NB4 (cell line): ENCODE results near the gene SPATA16.
"Not testable (repeated sequence)": the region's sequence is repeated elsewhere in the genome, so short reads cannot be mapped to it uniquely, and the experiment has no call there.

Experiments used
- DNase-seq: peaks from one replicate; pipeline ENCODE4 v3.0.0; 2010; ENCODE audit warnings: low read depth
- H3K4me3 ChIP-seq: one replicate; pipeline ENCODE4 v1.5.1; 2011; ENCODE audit warnings: mild to moderate bottlenecking, low read depth, low read length, moderate library complexity
- CTCF ChIP-seq: IDR thresholded peaks from one replicate; pipeline ENCODE4 v1.5.1; 2012; ENCODE audit warnings: low read depth, low read length
- MAX ChIP-seq: IDR thresholded peaks from 2 replicates; pipeline ENCODE4 v1.6.1; 2011; ENCODE audit warnings: low read depth, low read length
- MYC ChIP-seq: IDR thresholded peaks from 2 replicates; pipeline ENCODE4 v1.6.1; 2011; ENCODE audit warnings: low read depth, low read length
- POLR2A ChIP-seq: IDR thresholded peaks from 2 replicates; pipeline ENCODE4 v1.6.1; 2011; ENCODE audit warnings: mild to moderate bottlenecking; ENCODE audit not compliant: insufficient read length; ENCODE audit errors: extremely low read depth

SPATA16 gene

GRCh38 chr3:173021547-173022185, 119.4 kb downstream of the SPATA16 start:
- DNase-seq, result no peak
- TF ChIP-seq MAX, result no peak
- TF ChIP-seq POLR2A, result no peak
- no peak for TF ChIP-seq MYC
- TF ChIP-seq CTCF, result no peak
- no peak overlapping the region for H3K4me3 ChIP-seq

- not testable (repeated sequence) for DNase-seq, H3K4me3 ChIP-seq
Measured at GRCh38 chr3:173020128-173020527, 120.9 kb downstream of the SPATA16 start.

GRCh38 chr3:173019378-173019777, 121.7 kb downstream of the SPATA16 start:
- H3K4me3 ChIP-seq, result no peak overlapping the region
- no peak for DNase-seq
- no peak for TF ChIP-seq MAX
- no peak for TF ChIP-seq CTCF
- TF ChIP-seq MYC, result no peak

GRCh38 chr3:173018758-173019157, 122.3 kb downstream of the SPATA16 start:
- no peak for DNase-seq
- no peak overlapping the region for H3K4me3 ChIP-seq
- TF ChIP-seq MAX, result no peak
- no peak for TF ChIP-seq MYC
- TF ChIP-seq CTCF, result no peak
- no peak for TF ChIP-seq POLR2A

GRCh38 chr3:173013219-173013832, 127.7 kb downstream of the SPATA16 start:
- no peak for DNase-seq
- no peak overlapping the region for H3K4me3 ChIP-seq
- no peak for TF ChIP-seq POLR2A

- DNase-seq, result no peak
- TF ChIP-seq POLR2A, result no peak
- TF ChIP-seq CTCF, result no peak
- no peak for TF ChIP-seq MYC
- TF ChIP-seq MAX, result no peak
- no peak overlapping the region for H3K4me3 ChIP-seq
Measured at GRCh38 chr3:173009410-173009809, 131.6 kb downstream of the SPATA16 start.

GRCh38 chr3:173008978-173009377, 132.1 kb downstream of the SPATA16 start:
- no peak for DNase-seq
- H3K4me3 ChIP-seq, result no peak overlapping the region
- TF ChIP-seq CTCF, result no peak
- TF ChIP-seq MYC, result no peak
- TF ChIP-seq POLR2A, result no peak
- TF ChIP-seq MAX, result no peak
